HG02870 (cell line): ENCODE measurements around the gene IGSF21.

ENCODE experiments used
- ATAC-seq: cut with Tn5 transposase; IDR thresholded peaks from one replicate; pipeline ENCODE4 v1.9.1; 2021; ENCODE audit warnings: mild to moderate bottlenecking, moderate library complexity; ENCODE audit not compliant: unreplicated experiment

Gene IGSF21

GRCh38 chr1:18119289-18119688, 11.7 kb downstream of the IGSF21 start:
- ATAC-seq = no peak

GRCh38 chr1:18119771-18120377, 12.3 kb downstream of the IGSF21 start:
- no peak for ATAC-seq

GRCh38 chr1:18120638-18121037, 13.0 kb downstream of the IGSF21 start:
- no peak for ATAC-seq

GRCh38 chr1:18121072-18121820, 13.6 kb downstream of the IGSF21 start:
- ATAC-seq = no peak

- no peak for ATAC-seq
These were observed 15.9 kb downstream of the IGSF21 start for GRCh38 chr1:18123467-18123992.

- ATAC-seq = no peak
These were observed 17.4 kb downstream of the IGSF21 start for GRCh38 chr1:18124977-18125376.

- ATAC-seq = no peak
These were observed 19.0 kb downstream of the IGSF21 start for GRCh38 chr1:18126616-18127015.

GRCh38 chr1:18128298-18128697, 20.7 kb downstream of the IGSF21 start:
- ATAC-seq = no peak

- no peak for ATAC-seq
These were observed 22.8 kb downstream of the IGSF21 start for GRCh38 chr1:18130356-18130755.

- no peak for ATAC-seq
These were observed 24.6 kb downstream of the IGSF21 start for GRCh38 chr1:18132022-18132710.

GRCh38 chr1:18132711-18133541, 25.3 kb downstream of the IGSF21 start:
- ATAC-seq = no peak

- no peak for ATAC-seq
These were observed 26.9 kb downstream of the IGSF21 start for GRCh38 chr1:18134324-18135046.

- no peak for ATAC-seq
These were observed 30.3 kb downstream of the IGSF21 start for GRCh38 chr1:18137759-18138345.

GRCh38 chr1:18139198-18139981, 31.8 kb downstream of the IGSF21 start:
- no peak for ATAC-seq

GRCh38 chr1:18140411-18140810, 32.8 kb downstream of the IGSF21 start:
- no peak for ATAC-seq

GRCh38 chr1:18141661-18142060, 34.1 kb downstream of the IGSF21 start:
- no peak for ATAC-seq

- no peak for ATAC-seq
These were observed 34.9 kb downstream of the IGSF21 start for GRCh38 chr1:18142471-18142870.

- ATAC-seq = no peak
These were observed 35.4 kb downstream of the IGSF21 start for GRCh38 chr1:18142969-18143368.

GRCh38 chr1:18144062-18144461, 36.5 kb downstream of the IGSF21 start:
- no peak for ATAC-seq
